GM12873 (cell line): ENCODE measurements around the gene GRIN2D.

ENCODE experiments used
- TF ChIP-seq, protein P1 (sequence below): IDR thresholded peaks from 2 replicates; pipeline ENCODE4 v1.5.1; 2012; ENCODE audit warnings: low read depth, mild to moderate bottlenecking, moderate library complexity, low read length, control low read depth; ENCODE audit not compliant: insufficient read depth; ENCODE audit errors: missing control alignments

GRIN2D gene

DNA sequence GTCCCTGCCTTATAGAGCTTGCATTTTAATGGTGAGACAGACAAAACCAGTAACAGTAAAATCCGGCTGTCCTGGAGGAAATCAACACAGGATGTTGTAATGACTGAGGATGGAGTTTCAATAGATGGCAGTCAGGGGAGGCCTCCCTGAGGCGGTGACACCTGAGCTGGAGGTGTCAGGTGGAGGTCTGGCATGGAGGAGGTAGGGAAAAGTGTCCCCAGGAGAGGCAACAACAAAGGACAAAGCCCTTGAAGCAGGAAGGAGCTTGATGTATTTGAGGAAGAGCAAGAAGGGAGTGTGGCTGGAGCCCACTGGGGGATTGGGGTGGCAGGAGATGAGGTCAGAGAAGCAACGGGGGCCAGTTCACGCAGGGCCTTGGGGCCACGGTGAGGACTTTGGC, 7.8 kb downstream of the GRIN2D start:
- TF ChIP-seq, protein P1, sequence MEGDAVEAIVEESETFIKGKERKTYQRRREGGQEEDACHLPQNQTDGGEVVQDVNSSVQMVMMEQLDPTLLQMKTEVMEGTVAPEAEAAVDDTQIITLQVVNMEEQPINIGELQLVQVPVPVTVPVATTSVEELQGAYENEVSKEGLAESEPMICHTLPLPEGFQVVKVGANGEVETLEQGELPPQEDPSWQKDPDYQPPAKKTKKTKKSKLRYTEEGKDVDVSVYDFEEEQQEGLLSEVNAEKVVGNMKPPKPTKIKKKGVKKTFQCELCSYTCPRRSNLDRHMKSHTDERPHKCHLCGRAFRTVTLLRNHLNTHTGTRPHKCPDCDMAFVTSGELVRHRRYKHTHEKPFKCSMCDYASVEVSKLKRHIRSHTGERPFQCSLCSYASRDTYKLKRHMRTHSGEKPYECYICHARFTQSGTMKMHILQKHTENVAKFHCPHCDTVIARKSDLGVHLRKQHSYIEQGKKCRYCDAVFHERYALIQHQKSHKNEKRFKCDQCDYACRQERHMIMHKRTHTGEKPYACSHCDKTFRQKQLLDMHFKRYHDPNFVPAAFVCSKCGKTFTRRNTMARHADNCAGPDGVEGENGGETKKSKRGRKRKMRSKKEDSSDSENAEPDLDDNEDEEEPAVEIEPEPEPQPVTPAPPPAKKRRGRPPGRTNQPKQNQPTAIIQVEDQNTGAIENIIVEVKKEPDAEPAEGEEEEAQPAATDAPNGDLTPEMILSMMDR: no peak

DNA sequence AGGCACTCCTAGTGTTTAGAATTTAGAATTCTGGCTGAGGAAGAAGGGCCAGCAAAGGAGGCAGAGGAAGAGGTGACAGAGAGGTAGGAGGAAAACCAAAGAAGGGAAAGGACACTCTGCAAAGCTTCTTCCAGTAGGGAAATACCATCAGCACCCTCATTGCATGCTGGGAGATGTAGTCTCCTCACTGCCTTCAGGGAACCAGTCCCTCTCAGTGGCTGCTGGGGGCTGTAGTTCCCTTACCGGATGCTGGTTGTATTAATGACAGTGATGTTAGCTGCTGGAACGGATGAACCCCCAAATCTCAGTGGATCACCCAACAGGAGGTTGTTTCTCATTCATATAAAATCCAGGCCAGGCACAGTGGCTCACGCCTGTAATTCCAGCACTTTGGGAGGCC, 10.1 kb downstream of the GRIN2D start:
- TF ChIP-seq, protein P1: no peak

DNA sequence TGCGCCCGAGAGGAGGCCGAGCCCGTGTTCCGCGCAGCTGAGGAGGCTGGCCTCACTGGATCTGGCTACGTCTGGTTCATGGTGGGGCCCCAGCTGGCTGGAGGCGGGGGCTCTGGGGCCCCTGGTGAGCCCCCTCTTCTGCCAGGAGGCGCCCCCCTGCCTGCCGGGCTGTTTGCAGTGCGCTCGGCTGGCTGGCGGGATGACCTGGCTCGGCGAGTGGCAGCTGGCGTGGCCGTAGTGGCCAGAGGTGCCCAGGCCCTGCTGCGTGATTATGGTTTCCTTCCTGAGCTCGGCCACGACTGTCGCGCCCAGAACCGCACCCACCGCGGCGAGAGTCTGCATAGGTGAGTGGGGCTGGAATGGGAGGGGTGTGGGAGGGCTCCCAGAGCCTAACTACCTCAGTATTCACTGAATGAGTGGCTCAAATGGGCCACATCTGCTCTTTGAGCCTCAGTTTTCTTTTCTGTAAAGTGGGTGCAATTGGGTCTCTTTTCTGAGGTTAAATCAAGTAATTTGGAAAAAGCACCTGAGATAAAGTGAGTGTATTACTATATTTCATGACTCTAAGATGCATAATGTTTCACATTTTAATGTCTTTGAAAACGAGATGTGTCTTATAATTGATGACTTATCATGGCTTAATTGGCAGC, 11.7 kb downstream of the GRIN2D start:
- TF ChIP-seq, protein P1: no peak

DNA sequence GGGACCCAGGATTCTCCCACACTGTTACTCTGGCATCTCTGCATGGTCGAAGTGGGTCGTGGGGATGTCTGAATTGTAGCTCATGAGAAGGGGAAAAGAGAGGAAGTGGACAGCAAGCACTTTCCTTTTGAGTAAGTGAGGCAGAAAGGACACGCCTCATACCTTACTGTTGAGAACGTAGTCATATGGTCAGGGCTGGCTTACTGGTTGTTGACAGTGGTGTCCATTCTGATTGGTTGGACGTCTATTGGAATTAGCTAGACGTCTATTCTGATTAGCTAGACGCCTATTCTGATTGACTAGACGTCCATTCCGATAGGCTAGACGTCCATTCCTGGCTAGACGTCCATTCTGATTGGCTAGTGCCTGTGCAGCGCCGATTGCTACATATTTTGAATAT, 12.4 kb downstream of the GRIN2D start:
- TF ChIP-seq, protein P1: no peak

DNA sequence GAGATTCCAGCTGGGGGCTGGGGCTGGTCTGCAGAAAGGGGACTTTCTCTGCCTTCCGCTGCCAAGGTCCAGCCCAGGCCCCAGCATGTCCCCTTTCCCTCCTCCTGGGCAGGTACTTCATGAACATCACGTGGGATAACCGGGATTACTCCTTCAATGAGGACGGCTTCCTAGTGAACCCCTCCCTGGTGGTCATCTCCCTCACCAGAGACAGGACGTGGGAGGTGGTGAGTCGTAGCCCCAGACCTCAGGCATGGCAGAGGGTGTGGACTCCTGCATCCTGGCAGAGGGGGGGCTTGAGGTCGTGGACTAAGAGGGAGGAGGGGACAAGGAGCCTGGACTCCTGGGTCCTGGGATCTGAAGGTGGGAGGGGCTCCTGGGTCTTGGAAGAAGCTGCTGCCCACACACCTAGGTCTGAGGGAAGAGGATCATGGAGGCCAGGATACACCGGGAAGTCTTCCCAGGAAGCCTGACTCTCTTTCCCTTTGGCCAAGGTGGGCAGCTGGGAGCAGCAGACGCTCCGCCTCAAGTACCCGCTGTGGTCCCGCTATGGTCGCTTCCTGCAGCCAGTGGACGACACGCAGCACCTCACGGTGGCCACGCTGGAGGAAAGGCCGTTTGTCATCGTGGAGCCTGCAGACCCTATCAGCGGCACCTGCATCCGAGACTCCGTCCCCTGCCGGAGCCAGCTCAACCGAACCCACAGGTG, 20.6 kb downstream of the GRIN2D start:
- TF ChIP-seq, protein P1: no peak

DNA sequence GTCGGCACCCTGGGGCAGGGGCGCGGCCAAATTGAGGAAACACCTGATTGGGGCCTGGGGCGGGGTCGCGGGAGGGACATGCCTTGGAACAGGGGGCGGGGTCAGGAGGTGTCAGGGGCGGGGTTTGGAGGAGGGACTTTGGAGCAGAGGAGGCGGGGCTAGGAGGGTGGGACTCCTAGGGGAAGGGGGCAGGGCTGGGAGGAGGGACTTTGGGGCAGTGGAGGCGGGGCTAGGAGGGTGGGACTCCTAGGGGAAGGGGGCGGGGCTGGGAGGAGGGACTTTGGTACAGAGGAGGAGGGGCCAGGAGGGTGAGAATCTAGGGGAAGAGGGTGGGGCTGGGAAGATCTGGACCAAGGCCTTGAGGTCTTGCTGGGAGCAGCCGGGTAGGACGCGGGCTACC, 21.9 kb downstream of the GRIN2D start:
- TF ChIP-seq, protein P1: no peak

DNA sequence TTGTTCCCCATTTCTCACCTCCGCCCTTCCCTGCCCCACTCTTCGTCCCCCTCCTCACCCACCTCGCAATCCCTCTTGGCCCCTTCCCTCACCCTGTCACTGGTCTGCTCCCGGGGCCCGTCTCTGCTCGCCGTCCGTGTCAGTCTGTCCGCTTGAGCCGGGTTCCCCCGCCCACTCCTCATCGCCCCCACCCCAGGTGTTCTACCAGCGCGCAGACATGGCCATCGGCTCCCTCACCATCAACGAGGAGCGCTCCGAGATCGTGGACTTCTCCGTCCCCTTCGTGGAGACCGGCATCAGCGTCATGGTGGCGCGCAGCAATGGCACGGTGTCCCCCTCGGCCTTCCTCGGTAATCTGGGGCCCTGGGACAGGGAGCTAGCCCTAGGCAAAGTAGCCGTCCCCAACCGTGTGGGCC, 22.3 kb downstream of the GRIN2D start:
- TF ChIP-seq, protein P1: no peak
